Measurements from ENCODE around the gene GPR55. TPM values are rescaled to one million over a fixed set of nuclear protein-coding genes. Genes with fewer than 3 reads are reported as not detected.

The GPR55 gene
- total RNA-seq, 1 experiment from 2014 or later = not detected

DNA sequence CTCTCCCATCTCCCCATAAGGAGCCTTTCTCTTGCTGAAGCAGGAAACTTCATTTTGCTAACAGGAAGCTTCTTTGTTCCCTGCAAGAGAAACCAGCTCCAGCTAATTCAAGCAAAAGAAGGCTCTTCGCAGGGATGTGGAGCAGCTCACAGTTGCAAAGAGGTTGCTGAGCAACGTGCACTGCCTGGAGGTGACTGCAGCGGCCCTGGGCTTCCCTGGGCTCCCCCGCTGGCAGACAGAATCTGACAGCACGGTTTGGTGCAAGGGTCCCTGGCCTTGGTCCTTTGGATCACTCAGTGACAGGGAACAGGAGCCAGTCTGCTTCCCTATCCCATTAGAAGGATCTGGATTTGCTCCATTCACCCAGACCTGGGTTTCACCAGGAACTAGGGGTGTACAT, 25.8 kb downstream of the GPR55 start:
- no peak for DNase-seq
- H3K27ac Mint-ChIP-seq (ENCODE audit: unreplicated experiment) = no peak overlapping the region
- H3K36me3 Mint-ChIP-seq (ENCODE audit: insufficient read depth, unreplicated experiment) = no peaks in the 10 kb centered on the region
- CTCF ChIA-PET = interaction anchor here (0.8 kb wide), 1 partner anchor 88 kb away, joined by 4 read pairs; no protein-coding TSS in a partner anchor
- TF ChIP-seq, protein P1, sequence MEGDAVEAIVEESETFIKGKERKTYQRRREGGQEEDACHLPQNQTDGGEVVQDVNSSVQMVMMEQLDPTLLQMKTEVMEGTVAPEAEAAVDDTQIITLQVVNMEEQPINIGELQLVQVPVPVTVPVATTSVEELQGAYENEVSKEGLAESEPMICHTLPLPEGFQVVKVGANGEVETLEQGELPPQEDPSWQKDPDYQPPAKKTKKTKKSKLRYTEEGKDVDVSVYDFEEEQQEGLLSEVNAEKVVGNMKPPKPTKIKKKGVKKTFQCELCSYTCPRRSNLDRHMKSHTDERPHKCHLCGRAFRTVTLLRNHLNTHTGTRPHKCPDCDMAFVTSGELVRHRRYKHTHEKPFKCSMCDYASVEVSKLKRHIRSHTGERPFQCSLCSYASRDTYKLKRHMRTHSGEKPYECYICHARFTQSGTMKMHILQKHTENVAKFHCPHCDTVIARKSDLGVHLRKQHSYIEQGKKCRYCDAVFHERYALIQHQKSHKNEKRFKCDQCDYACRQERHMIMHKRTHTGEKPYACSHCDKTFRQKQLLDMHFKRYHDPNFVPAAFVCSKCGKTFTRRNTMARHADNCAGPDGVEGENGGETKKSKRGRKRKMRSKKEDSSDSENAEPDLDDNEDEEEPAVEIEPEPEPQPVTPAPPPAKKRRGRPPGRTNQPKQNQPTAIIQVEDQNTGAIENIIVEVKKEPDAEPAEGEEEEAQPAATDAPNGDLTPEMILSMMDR (IDR thresholded peaks at IDR 0.05; ENCODE audit: unreplicated experiment) = no peak
- no peaks in the 10 kb centered on the region for H3K9me3 Mint-ChIP-seq (ENCODE audit: low read depth, unreplicated experiment)
- no TSS peak for BruUV-seq (replicated peaks)
- H3K4me3 Mint-ChIP-seq (ENCODE audit: low read depth, unreplicated experiment) = no peak overlapping the region
- H3K27me3 Mint-ChIP-seq (ENCODE audit: unreplicated experiment) = peaks cover 83% of the 10 kb centered on the region
- intact Hi-C loops (cut with micrococcal nuclease; ENCODE audit: unreplicated experiment) = no loop called here
- H3K4me1 Mint-ChIP-seq (ENCODE audit: low read depth, unreplicated experiment) = no peaks in the 10 kb centered on the region

DNA sequence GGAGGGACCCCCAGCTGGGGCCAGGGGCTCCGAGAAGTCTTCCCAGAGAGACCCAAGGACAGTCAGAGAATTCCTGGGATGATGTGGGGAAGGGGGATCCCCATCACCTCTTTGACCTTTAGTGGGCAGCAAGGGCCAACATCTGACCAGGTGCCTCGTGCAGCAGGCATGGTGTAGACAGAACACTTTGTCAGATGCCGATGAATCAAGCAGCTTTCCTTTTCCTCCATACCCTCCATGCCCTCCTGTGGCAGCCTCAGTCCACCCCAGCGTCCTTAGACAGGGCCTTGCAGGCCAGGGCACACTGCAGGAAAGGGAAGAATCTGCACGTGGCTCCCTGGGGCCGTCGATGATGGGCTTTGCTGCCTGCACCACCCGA, 26.3 kb downstream of the GPR55 start:
- no peaks in the 10 kb centered on the region for H3K4me1 Mint-ChIP-seq (ENCODE audit: low read depth, unreplicated experiment)
- intact Hi-C loops (cut with micrococcal nuclease; ENCODE audit: unreplicated experiment) = no loop called here
- no peak overlapping the region for H3K4me3 Mint-ChIP-seq (ENCODE audit: low read depth, unreplicated experiment)
- no peaks in the 10 kb centered on the region for H3K9me3 Mint-ChIP-seq (ENCODE audit: low read depth, unreplicated experiment)
- BruUV-seq (replicated peaks) = no TSS peak
- no peak for DNase-seq
- H3K27ac Mint-ChIP-seq (ENCODE audit: unreplicated experiment) = no peak overlapping the region
- H3K36me3 Mint-ChIP-seq (ENCODE audit: insufficient read depth, unreplicated experiment) = no peaks in the 10 kb centered on the region
- peaks cover 83% of the 10 kb centered on the region for H3K27me3 Mint-ChIP-seq (ENCODE audit: unreplicated experiment)
- TF ChIP-seq, protein P1 (IDR thresholded peaks at IDR 0.05; ENCODE audit: unreplicated experiment) = no peak
- CTCF ChIA-PET = interaction anchor here (0.8 kb wide), 1 partner anchor 89 kb away, joined by 4 read pairs; no protein-coding TSS in a partner anchor

DNA sequence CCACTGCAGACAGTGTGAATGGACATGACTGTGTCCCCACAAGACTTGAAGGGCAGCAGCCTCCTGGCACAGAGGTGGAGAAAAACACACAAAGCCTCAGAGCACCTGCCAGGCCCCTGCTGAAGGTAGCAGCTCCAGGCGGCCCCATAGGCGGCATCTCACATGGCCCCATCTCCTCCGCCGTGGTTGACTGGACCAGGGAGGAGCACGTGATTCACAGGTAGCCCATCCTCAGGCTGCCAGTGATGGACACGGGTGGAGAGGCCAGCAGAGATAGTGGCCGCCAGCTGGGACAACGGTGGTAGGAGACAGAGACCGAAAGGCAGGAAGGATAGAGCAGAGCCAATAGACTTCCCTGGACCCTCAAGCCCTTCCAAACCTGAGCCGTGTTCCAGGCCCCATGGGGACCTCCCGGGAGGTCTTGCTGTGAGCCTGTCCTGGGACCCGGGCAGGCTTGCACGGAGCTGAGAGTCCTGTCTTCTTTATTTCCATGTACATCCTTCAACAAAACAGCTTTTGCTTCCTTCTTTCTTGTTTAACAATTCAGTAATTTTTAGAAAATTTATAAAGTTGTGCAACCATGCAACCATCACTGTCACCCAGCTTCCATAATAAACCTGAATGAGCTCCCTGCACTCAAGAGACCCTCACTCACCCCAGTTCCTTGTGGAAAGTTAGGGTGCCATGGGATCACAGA, 26.9 kb downstream of the GPR55 start:
- intact Hi-C loops (cut with micrococcal nuclease; ENCODE audit: unreplicated experiment) = no loop called here
- Mint-ChIP-seq H3K9me3 (ENCODE audit: low read depth, unreplicated experiment) (no peaks in the 10 kb centered on the region), H3K4me1 (ENCODE audit: low read depth, unreplicated experiment) (no peaks in the 10 kb centered on the region), H3K27ac (ENCODE audit: unreplicated experiment) (no peak overlapping the region), H3K27me3 (ENCODE audit: unreplicated experiment) (peaks cover 83% of the 10 kb centered on the region), H3K36me3 (ENCODE audit: insufficient read depth, unreplicated experiment) (no peaks in the 10 kb centered on the region), H3K4me3 (ENCODE audit: low read depth, unreplicated experiment) (no peak overlapping the region)
- DNase-seq = no peak
- TF ChIP-seq, protein P1 (IDR thresholded peaks at IDR 0.05; ENCODE audit: unreplicated experiment) = no peak
- CTCF ChIA-PET = no interaction called here
- BruUV-seq (replicated peaks) = no TSS peak

DNA sequence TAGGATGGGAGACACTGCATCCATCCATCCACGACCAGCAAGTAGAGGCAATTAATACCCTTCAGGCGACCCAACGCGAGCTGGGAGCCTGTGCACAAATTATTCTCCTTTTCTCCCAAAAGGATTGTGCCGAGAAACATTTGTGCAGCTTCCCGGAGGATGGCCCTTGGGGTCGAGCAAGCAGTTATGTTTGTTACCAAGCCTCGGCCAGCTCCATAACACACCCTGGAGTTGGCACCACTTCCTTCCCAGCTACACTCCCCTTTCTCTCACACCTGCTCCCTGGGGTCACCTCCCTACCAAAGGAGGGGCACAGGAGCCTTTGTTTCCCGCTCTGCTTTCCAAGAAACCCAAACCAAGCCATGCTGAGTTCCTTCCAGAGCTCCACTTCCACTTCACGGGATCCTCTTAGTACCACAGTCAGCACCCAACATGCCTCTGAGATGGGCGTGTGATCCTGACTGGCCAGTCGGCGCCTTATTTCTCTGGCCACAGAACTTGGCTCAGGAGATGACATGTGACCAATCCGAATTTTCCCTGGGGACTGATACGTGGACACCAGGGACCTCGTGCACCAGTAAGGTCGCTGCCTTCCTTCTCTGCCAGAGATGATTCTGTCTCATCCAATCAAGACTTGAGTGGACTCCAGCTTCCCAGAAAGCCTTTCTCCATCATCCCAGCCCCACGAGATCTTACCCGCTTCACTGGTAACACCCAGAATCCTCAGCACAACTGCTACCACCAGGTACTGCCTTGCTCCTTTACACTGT, 28.5 kb downstream of the GPR55 start:
- Mint-ChIP-seq H3K4me1 (ENCODE audit: low read depth, unreplicated experiment) (no peaks in the 10 kb centered on the region), H3K36me3 (ENCODE audit: insufficient read depth, unreplicated experiment) (no peaks in the 10 kb centered on the region), H3K27ac (ENCODE audit: unreplicated experiment) (no peak overlapping the region), H3K4me3 (ENCODE audit: low read depth, unreplicated experiment) (no peak overlapping the region), H3K9me3 (ENCODE audit: low read depth, unreplicated experiment) (no peaks in the 10 kb centered on the region), H3K27me3 (ENCODE audit: unreplicated experiment) (peaks cover 83% of the 10 kb centered on the region)
- intact Hi-C loops (cut with micrococcal nuclease; ENCODE audit: unreplicated experiment) = no loop called here
- CTCF ChIA-PET = interaction anchor here (0.8 to 1.4 kb wide), 2 partner anchors 15 to 91 kb away, joined by 3 to 4 read pairs; no protein-coding TSS in a partner anchor
- no TSS peak for BruUV-seq (replicated peaks)
- no peak for DNase-seq
- TF ChIP-seq, protein P1 (IDR thresholded peaks at IDR 0.05; ENCODE audit: unreplicated experiment) = no peak
